Left lobe of liver (tissue), 2 donors: Measurements from ENCODE around the gene COX19. TPM values are rescaled to one million over a fixed set of nuclear protein-coding genes. Genes with fewer than 3 reads are reported as not detected.

Source experiments
- ATAC-seq: fragments of 200-7000 bp; cut with Tn5 transposase; one replicate; pipeline ENCODE4 v1.9.1; 2020; ENCODE audit warnings: mild to moderate bottlenecking, moderate library complexity
- DNase-seq: peaks from one replicate; pipeline ENCODE4 v3.0.0-alpha.2; 2020; ENCODE audit warnings: low spot score
- total RNA-seq: library from RNA; stranded (reverse); gene quantifications from one replicate; pipeline ENCODE4 v1.2.1, GENCODE V29; 2021
- donor health status: DM: no; HTN: no; CAD: no; lungs with moderate emphysema.
- donor health status: DM: no; HTN: yes; CAD: no.

The COX19 gene
- total RNA-seq, 1 donor from 2014 or later: 5.2 TPM

DNA sequence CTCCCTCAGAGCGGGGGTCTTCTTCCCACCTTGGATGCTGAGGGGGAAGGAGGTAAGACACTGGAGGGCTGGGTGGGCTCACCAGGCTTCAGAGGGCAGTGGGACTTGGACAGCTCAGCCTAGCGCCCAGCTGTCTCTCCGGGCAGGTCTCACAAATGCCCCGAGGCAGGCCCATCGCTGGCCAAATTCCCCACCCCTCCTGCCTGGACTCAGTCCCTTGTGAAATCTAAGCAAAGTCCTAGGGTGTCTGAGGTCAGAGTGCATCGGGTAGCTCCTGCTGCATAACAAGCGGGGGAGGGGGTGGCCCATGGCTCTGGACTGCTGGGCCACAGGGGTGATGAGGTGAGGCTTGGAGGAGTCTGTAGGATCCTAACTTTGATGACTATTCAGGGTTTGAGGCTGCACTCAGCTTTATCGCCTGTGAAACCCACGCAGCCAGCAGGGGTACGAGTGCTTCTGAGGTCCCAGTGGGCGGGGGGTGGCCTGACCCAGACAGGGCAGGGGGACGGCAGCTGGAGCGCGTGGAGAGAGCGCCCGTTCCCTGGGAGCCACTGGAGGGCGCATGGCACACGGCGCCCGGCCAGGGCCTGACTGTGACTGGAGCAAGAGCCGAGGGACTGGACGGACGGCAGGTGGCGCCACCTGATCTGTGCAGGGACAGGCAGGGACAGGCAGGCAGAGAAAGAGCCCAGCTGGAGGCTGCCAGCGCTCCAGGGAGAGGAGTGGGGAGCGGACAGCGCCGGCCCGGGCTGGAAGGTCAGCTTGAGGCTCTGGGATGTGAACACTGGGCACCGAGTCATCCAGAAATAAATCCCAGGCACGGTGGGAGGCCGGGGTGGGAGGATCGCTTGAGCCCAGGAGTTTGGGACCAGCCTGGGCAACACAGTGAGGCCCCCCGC lies 17.6 kb upstream of the COX19 start:
- peak; percentile 95 for ATAC-seq

DNA sequence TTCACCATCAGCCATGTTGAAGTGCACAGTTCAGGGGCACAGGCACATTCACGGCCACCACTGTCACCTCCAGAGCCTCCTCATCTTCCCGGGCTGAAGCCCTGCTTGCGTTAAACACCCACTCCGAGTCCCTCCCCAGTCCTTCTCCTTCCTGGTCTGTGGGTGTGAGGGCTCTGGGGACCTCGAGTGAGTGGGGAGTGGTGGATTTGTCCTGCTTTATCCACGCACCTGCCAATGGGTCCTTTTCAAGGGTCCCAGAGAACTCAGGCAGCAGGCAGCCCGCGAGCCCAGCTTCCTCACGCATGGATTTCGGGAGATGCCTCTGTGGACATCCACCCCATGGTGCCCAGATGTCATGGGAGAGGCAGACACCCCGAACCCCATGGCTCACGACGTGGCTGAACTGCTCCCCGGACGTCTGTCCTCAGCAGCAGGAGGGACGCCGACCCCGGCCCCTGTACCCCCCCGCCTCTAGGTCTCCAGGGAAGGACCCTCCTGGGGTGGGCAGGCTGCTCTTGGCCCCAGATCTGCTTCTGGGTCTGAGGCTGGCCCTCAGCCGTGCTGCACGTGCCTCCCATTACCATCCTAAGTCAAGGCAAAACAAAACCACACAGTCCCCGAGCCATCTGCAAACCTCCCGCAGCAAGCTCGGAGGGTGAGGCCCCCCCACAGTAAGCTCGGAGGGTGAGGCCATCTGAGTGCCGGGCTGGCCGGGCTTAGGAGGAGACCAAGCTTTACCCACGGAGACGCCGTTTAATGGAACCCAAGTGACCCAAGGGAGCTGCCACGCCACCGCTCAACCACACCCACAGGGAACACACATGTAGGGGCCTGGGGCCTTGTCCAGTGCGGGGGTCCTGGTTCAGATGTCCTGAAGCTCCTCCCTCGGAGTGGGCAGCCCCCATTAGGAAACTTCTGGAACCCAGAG lies 16.6 kb upstream of the COX19 start:
- no peak for ATAC-seq
- DNase-seq: no peak

More for the DNA sequence above, 17.6 kb upstream of the COX19 start:
- DNase-seq: peak; percentile 97

- DNase-seq: no peak
- no peak for ATAC-seq
Observed at GRCh38 chr7:990933-991728, 15.8 kb upstream of the COX19 start.

GRCh38 chr7:990352-990932 lies 15.1 kb upstream of the COX19 start:
- no peak for ATAC-seq

GRCh38 chr7:988963-989529 lies 13.7 kb upstream of the COX19 start:
- ATAC-seq: no peak
- no peak for DNase-seq

More at GRCh38 chr7:990352-990932, 15.1 kb upstream of the COX19 start:
- no peak for DNase-seq

- no peak for ATAC-seq
- no peak for DNase-seq
Observed at GRCh38 chr7:988426-988911, 13.1 kb upstream of the COX19 start.

DNA sequence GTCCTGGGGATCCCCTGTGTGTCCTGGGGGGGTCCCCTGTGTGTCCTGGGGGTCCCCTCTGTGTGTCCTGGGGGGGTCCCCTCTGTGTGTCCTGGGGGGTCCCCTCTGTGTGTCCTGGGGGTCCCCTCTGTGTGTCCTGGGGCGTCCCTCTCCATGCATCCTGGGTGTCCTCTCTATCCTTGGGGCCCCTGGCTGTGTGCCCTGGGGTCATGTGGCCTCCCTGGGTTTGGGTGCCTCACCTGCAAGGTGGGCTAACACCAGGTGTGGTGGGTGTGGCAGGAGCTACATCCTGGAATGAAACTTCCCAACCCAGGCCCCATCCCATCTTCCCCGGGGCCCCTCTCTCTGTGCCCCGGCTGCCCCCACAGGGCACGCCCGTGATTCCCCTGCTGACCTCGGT lies 12.6 kb upstream of the COX19 start:
- DNase-seq (no peak), ATAC-seq (no peak)

- DNase-seq: no peak
- no peak for ATAC-seq
Observed at GRCh38 chr7:986766-987751, 11.7 kb upstream of the COX19 start.

DNA sequence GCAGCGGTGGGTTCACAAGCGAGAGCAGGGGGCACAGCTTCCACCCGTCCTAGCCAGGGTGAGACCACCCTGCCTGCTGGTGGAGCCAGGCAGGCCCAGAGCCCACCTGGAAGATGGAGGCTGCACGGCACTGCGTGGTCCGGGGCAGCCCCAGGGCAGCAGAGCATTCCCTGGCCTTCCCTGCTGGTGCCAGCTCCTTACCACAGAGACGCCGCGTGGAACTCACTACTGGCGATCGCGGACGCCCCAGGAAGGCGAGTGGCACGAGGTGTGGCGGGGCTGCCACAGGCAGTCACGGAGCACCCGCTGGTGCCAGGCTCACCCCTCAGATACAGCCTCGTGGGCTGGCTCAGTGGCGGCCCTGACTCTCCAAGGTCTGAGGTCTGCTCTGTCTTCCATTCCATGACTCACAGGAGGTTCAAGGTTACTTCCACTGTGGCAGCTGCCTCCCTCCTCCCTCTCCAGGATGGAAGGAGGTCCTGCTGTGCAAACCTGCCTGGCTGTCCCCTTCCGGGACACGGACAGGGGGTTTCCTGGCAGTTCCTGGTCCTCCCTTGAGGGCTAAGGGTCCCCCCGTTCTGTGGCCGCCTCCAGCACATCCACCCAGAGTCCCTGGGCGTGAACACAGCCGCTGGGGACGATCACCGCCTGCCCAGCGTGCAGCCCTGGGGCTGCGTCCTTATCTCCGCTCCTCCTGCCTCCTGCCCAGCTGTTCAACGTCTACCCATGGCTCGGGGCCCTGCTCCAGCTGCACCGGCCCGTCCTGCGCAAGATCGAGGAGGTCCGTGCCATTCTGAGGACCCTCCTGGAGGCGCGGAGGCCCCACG lies 10.8 kb upstream of the COX19 start:
- no peak for DNase-seq
- peak; percentile 11 for ATAC-seq

GRCh38 chr7:985127-985416 lies 9.7 kb upstream of the COX19 start:
- DNase-seq: no peak

GRCh38 chr7:984361-985126 lies 9.2 kb upstream of the COX19 start:
- DNase-seq: no peak

More at GRCh38 chr7:985127-985416, 9.7 kb upstream of the COX19 start:
- ATAC-seq: no peak

GRCh38 chr7:983616-984071 lies 8.3 kb upstream of the COX19 start:
- DNase-seq (no peak), ATAC-seq (no peak)

More at GRCh38 chr7:984361-985126, 9.2 kb upstream of the COX19 start:
- no peak for ATAC-seq

- DNase-seq (no peak), ATAC-seq (no peak)
Observed at GRCh38 chr7:983004-983615, 7.8 kb upstream of the COX19 start, which contains the start of gene CYP2W1. Gene CYP2W1 (plus strand): TSS chr7:983181. CDS start chr7:983212, 31 bp downstream.

DNA sequence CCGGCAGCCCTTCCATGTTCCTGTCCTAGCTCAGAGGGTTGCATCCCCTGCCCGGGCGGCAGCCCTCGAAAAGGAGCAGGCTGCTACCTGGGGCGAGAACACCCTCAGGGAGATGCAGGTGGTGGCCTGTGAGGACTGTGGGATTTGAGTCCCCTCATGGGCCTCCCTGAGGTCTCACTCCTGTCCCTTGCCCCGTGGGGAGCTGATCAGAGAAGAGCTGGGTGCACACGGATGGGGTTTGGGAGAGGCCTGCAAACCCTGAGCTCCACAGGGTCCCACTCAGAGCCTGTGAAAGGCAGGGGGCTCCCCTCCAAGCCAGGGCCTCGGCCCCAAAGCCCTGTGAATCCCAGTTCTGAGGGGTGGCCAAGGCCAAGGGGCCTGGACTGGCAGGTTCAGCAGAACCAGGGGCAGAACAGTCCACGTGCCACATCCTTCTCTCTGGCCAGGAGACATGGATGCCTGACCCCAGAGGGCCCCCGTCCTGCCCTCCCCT lies 7.2 kb upstream of the COX19 start:
- DNase-seq (no peak), ATAC-seq (no peak)

DNA sequence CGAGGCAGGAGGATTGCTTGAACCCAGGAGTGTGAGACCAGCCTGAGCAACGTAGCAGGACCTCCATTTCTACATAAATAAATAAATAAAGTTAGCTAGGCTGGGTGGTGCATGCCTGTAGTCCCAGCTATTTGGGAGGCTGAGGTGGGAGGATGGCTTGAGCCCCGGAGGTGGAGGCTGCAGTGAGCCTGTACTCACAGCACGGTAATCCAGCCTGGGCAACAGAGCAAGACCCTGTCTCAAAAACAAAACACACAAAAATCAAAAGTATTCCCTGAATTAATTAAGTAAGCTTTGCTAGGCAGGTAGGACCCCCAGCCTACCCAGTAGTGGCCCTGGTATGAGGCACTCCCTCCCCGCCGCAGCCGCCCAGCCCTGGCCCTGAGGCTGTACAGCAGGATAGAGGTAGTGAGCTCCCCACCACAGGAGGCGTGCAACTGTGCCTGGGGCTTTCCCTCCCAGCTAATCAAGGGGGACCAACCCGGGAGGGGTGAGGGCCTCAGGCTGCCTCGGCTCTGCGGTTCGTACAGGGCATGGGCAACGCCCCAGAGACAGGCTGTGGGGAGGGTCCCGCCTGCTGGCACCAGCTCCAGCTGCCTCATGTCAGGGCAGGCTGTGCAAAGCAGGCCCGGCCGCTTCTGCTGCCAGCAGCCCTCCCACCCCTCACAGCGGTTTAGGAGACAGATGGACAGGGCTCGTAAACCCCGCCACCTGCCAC lies 6.6 kb upstream of the COX19 start:
- DNase-seq (no peak), ATAC-seq (no peak)
